HL-60 (cell line): Measurements from ENCODE around the gene GRK2.

Experiments
- CTCF ChIP-seq: IDR thresholded peaks from one replicate; pipeline ENCODE4 v1.5.1; 2011; ENCODE audit warnings: low read length, control low read depth, inconsistent platforms; ENCODE audit not compliant: insufficient read depth
- GABPA ChIP-seq: IDR thresholded peaks from 2 replicates; pipeline ENCODE4 v1.6.1; 2012; ENCODE audit warnings: low read depth
- POLR2AphosphoS5 ChIP-seq: IDR thresholded peaks from 2 replicates; pipeline ENCODE4 v1.6.1; 2012; ENCODE audit warnings: low read depth
- REST ChIP-seq: IDR thresholded peaks from 2 replicates; pipeline ENCODE4 v1.6.1; 2012; ENCODE audit warnings: low read depth; ENCODE audit not compliant: insufficient replicate concordance
- SPI1 ChIP-seq: IDR thresholded peaks from 2 replicates; pipeline ENCODE4 v1.6.1; 2012; ENCODE audit warnings: low read depth, mild to moderate bottlenecking, borderline replicate concordance

- TF ChIP-seq CTCF: no peak
- TF ChIP-seq REST: no peak
- TF ChIP-seq POLR2AphosphoS5: 0 out of 2 replicates have a peak, but pooled peaks have one; percentile 35
- TF ChIP-seq GABPA: no peak
- no peak for TF ChIP-seq SPI1
These were observed 12.8 kb downstream of the GRK2 start for GRCh38 chr11:67278939-67279588.
